HL-60 (cell line): ENCODE measurements around the gene PSMA5.
A peak's percentile ranks its signal among the peaks of the same experiment; 100 is the strongest.

Experiments used
- DNase-seq, 2 experiments: peaks; one replicate each; pipeline ENCODE4 v3.0.0-alpha.2; 2010 to 2020; ENCODE audit warnings: low read depth in 1 of 2, low spot score in 1 of 2
- H3K27ac ChIP-seq: fragments of 250-450 bp; sonication (Bioruptor Pico); replicated peaks from 2 replicates; pipeline ENCODE4 v1.5.1; 2020; ENCODE audit warnings: mild to moderate bottlenecking, moderate library complexity
- H3K27me3 ChIP-seq: fragments of 250-450 bp; sonication (Bioruptor Pico); 2 replicates; pipeline ENCODE4 v1.5.1; 2021; ENCODE audit warnings: mild to moderate bottlenecking, moderate library complexity; ENCODE audit not compliant: insufficient read depth, poor library complexity, severe bottlenecking
- H3K4me3 ChIP-seq: replicated peaks from 2 replicates; pipeline ENCODE4 v1.5.1; 2011; ENCODE audit warnings: mild to moderate bottlenecking, control low read depth, low read length; ENCODE audit not compliant: insufficient read depth
- CTCF ChIP-seq: IDR thresholded peaks from one replicate; pipeline ENCODE4 v1.5.1; 2011; ENCODE audit warnings: low read length, control low read depth, inconsistent platforms; ENCODE audit not compliant: insufficient read depth
- GABPA ChIP-seq: IDR thresholded peaks from 2 replicates; pipeline ENCODE4 v1.6.1; 2012; ENCODE audit warnings: low read depth
- POLR2AphosphoS5 ChIP-seq: IDR thresholded peaks from 2 replicates; pipeline ENCODE4 v1.6.1; 2012; ENCODE audit warnings: low read depth
- REST ChIP-seq: IDR thresholded peaks from 2 replicates; pipeline ENCODE4 v1.6.1; 2012; ENCODE audit warnings: low read depth; ENCODE audit not compliant: insufficient replicate concordance
- SPI1 ChIP-seq: IDR thresholded peaks from 2 replicates; pipeline ENCODE4 v1.6.1; 2012; ENCODE audit warnings: low read depth, mild to moderate bottlenecking, borderline replicate concordance

Gene PSMA5

GRCh38 chr1:109398343-109399225 lies 27.7 kb downstream of the PSMA5 start:
- no peak for DNase-seq
- Histone ChIP-seq H3K4me3 (peak overlapping the region; percentile 40; the same call in 1 of the 2 replicates), H3K27me3 (peaks cover 22% of the 10 kb centered on the region), H3K27ac (no peak overlapping the region)
- TF ChIP-seq SPI1 (no peak), CTCF (no peak), GABPA (no peak; the same call in 1 of the 2 replicates), REST (no peak)

- TF ChIP-seq CTCF (no peak), REST (no peak), POLR2AphosphoS5 (no peak), SPI1 (no peak), GABPA (no peak)
- Histone ChIP-seq H3K4me3 (peak within 1 kb of the TSS; percentile 40), H3K27ac (no peak within 1 kb of the TSS), H3K27me3 (peaks cover 22% of the 10 kb centered on the region)
- peak in 1 of 2 experiments; percentile 11 for DNase-seq
These were observed 28.5 kb downstream of the PSMA5 start, which contains the start of gene SORT1 for GRCh38 chr1:109397581-109398342. SORT1 (minus strand) TSS chr1:109397918; CDS start chr1:109397892, 26 bp downstream.

- no peak for DNase-seq
- Histone ChIP-seq H3K27ac (no peak overlapping the region), H3K27me3 (peaks cover 22% of the 10 kb centered on the region), H3K4me3 (peak overlapping the region; percentile 40)
- TF ChIP-seq POLR2AphosphoS5 (no peak), GABPA (no peak), REST (no peak), CTCF (no peak), SPI1 (no peak)
These were observed 29.2 kb downstream of the PSMA5 start for GRCh38 chr1:109396871-109397580.
